Measurements from ENCODE around the gene MLLT11. TPM values are rescaled to one million over a fixed set of nuclear protein-coding genes. Genes with fewer than 3 reads are reported as not detected.

The MLLT11 gene
- total and polyA plus RNA-seq, 12 donors, result 1.6 to 31.9 (median 4.3) TPM

DNA sequence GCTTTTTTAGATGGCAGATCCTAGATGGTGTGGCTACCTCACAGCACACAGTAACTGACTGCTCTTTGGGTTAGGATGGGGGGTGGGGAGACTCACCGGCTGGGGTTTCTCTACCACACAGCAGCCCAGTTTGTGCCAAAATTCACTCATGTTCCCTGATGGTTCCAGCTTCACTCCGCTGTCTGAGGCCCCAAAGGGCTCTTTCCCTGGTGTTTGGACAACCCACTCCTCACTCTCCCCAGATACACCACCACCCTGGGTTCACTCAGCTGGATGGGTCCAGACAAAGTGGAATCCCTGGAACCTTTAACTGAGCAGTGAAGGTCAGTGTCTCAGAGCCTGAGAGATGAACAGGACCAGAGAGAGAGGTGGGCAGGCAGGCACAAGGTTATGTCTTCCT, 4.6 kb upstream of the MLLT11 start:
- H3K4me3 ChIP-seq, result no peak overlapping the region
- peak overlapping the region in 2 of 5 donors; percentile 26 to 96 for H3K27ac ChIP-seq
- intact Hi-C loops (cut with DNase I), result no loop called here
- DNase-seq, result no peak
- WGBS, 4 donors, result 43 to 100% (median 68%) methylated on average over 1 to 2 of the region's 2 CpGs
- no peaks in the 10 kb centered on the region for H3K27me3 ChIP-seq
- TF ChIP-seq POLR2A (IDR thresholded peaks at IDR 0.05), result no peak
- TF ChIP-seq, protein P1, sequence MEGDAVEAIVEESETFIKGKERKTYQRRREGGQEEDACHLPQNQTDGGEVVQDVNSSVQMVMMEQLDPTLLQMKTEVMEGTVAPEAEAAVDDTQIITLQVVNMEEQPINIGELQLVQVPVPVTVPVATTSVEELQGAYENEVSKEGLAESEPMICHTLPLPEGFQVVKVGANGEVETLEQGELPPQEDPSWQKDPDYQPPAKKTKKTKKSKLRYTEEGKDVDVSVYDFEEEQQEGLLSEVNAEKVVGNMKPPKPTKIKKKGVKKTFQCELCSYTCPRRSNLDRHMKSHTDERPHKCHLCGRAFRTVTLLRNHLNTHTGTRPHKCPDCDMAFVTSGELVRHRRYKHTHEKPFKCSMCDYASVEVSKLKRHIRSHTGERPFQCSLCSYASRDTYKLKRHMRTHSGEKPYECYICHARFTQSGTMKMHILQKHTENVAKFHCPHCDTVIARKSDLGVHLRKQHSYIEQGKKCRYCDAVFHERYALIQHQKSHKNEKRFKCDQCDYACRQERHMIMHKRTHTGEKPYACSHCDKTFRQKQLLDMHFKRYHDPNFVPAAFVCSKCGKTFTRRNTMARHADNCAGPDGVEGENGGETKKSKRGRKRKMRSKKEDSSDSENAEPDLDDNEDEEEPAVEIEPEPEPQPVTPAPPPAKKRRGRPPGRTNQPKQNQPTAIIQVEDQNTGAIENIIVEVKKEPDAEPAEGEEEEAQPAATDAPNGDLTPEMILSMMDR (IDR thresholded peaks at IDR 0.05), result no peak
- peaks cover 0 to 51% of the 10 kb centered on the region in 2 donors for H3K36me3 ChIP-seq (replicated peaks in 1 of 2)
- peaks cover 30% of the 10 kb centered on the region in 2 donors for H3K4me1 ChIP-seq (replicated peaks in 1 of 2)
- H3K9me3 ChIP-seq (replicated peaks in 1 of 3), result no peaks in the 10 kb centered on the region

DNA sequence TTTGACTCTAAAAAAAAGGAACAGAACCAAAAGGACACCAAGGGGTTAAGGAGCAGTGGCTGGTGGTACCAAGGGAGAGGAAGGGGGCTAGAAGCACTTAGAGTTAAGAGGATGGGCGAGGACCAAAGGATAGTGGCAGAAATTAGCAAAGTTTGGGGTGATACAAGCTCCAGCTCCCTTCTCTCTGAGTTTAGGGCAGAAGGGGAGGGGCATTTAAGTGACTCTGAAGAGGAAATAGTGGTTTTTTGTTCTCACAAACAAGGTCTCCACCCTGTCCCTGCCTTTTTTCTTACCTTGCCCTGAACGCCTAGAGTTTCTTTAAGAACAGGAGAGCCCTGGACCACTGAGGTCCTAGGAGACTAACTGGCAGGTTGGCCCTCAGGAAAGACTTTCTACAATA, 4.0 kb upstream of the MLLT11 start:
- Histone ChIP-seq H3K27ac (peak overlapping the region in 3 of 5 donors; percentile 75 to 96 (median 86)), H3K4me3 (peak overlapping the region in 1 of 4 donors; percentile 92), H3K36me3 (replicated peaks in 1 of 2) (peaks cover 0 to 51% of the 10 kb centered on the region in 2 donors), H3K27me3 (no peaks in the 10 kb centered on the region), H3K4me1 (replicated peaks in 1 of 2) (peaks cover 30% of the 10 kb centered on the region in 2 donors), H3K9me3 (replicated peaks in 1 of 3) (no peaks in the 10 kb centered on the region)
- no peak for DNase-seq
- intact Hi-C loops (cut with DNase I), result no loop called here
- 41 to 53% (median 43%) methylated on average over 2 of the region's 2 CpGs for WGBS, 4 donors
- TF ChIP-seq, protein P1 (IDR thresholded peaks at IDR 0.05), result no peak
- no peak for TF ChIP-seq POLR2A (IDR thresholded peaks at IDR 0.05)

DNA sequence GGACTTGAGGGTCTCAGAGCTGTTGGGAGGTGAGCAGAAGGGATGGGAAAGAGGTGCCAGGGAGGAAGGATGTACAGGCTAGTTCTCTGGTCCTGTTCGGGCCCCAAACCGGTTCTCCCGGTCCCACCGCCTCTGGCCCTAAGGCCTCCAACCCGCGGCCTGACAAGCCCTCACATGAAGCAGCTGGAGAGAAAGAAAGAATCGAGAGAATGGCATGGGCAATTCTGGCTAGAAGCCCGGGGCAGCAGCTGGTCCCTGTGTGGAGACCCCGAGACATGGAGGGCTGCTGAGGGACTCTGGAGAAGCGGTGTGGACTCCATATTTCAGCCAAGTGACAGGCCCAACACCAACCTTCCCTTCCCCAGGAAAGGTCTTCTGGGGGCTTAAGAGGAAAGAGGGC, 1.5 kb upstream of the MLLT11 start:
- no peaks in the 10 kb centered on the region for H3K9me3 ChIP-seq (replicated peaks in 1 of 3)
- peak overlapping the region; percentile 86 to 98 (median 94) for H3K27ac ChIP-seq
- H3K4me3 ChIP-seq, result peak overlapping the region; percentile 92 to 99 (median 96)
- H3K4me1 ChIP-seq (replicated peaks in 1 of 2), result peaks cover 30% of the 10 kb centered on the region in 2 donors
- DNase-seq, result peak in 5 of 7 donors; percentile 23 to 48 (median 32)
- TF ChIP-seq, protein P1 (IDR thresholded peaks at IDR 0.05), result no peak
- TF ChIP-seq POLR2A (IDR thresholded peaks at IDR 0.05), result no peak
- intact Hi-C loops (cut with DNase I), result no loop called here
- peaks cover 0 to 27% of the 10 kb centered on the region in 2 donors for H3K36me3 ChIP-seq (replicated peaks in 1 of 2)
- H3K27me3 ChIP-seq, result no peaks in the 10 kb centered on the region
- WGBS, 4 donors, result 0 to 2% (median 0%) methylated on average over 3 to 10 of the region's 10 CpGs

DNA sequence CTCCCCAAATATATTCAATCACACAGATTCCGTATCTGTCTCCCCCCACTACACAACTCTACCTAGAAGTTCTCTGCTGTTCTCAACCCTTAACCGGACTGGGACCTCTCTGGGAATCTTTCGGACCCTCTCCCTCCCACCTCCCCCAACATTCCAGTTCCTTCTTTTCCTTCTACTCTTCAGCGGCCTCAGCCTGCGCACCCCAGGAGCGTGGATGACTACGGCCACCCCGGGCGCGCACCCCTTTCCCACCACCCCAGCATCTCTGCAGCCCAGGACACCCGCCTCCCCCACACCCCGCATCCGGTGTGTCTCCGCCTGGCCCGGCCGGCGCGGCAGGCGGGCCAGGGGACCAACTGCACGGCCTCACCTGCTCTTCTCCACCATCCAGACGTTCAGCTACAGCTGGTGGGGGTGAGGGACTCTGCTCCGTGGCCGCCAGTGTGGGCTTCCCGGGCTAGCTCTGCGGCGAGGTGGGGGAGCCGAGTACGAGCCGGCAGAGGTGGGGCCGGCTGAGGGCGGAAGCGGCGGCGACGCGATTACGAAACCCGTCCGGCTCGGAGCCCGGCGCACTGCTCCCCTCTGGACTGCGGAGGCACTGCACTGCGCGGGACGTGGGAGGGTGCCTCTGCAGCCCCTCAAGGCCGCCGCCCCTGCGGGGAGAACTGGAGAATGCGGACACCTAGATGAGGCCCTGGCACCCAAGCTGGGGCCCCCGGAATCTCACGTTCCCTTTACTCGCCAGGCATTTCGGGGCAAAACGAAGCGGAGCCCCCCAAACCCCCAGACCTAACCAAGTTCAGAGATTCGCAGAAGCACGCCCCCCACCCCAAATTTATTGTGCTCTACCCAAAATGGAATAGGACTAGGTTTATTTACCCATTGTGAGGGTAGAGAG, 839 bp upstream of the MLLT11 start, which contains the start of gene CDC42SE1:
Gene CDC42SE1, minus strand, starts transcription at position 514 of the 898 bp plus-strand sequence. CDS start 3,892 bp downstream, outside the sequence.
- DNase-seq, result peak; percentile 79 to 87 (median 84)
- intact Hi-C loops (cut with DNase I), result no loop called here
- peak within 1 kb of the TSS; percentile 86 to 98 (median 94) for H3K27ac ChIP-seq
- H3K4me3 ChIP-seq, result peak within 1 kb of the TSS; percentile 92 to 99 (median 96)
- H3K27me3 ChIP-seq, result no peaks in the 10 kb centered on the region
- 0 to 1% (median 0%) methylated on average over 32 to 58 of the region's 58 CpGs for WGBS, 4 donors
- peak; percentile 80 to 88 for TF ChIP-seq POLR2A (IDR thresholded peaks at IDR 0.05)
- TF ChIP-seq, protein P1 (IDR thresholded peaks at IDR 0.05), result peak; percentile 40 to 95 (median 84)
- H3K36me3 ChIP-seq (replicated peaks in 1 of 2), result peaks cover 0 to 20% of the 10 kb centered on the region in 2 donors
- peaks cover 30% of the 10 kb centered on the region in 2 donors for H3K4me1 ChIP-seq (replicated peaks in 1 of 2)
- H3K9me3 ChIP-seq (replicated peaks in 1 of 3), result no peaks in the 10 kb centered on the region

Data from adrenal gland (tissue), 12 donors.